ENCODE measurements around the gene HOTAIR. TPM values are rescaled to one million over a fixed set of nuclear protein-coding genes. Genes with fewer than 3 reads are reported as not detected.

HOTAIR gene
- total RNA-seq, 1 donor from 2014 or later, result 12.5 TPM

DNA sequence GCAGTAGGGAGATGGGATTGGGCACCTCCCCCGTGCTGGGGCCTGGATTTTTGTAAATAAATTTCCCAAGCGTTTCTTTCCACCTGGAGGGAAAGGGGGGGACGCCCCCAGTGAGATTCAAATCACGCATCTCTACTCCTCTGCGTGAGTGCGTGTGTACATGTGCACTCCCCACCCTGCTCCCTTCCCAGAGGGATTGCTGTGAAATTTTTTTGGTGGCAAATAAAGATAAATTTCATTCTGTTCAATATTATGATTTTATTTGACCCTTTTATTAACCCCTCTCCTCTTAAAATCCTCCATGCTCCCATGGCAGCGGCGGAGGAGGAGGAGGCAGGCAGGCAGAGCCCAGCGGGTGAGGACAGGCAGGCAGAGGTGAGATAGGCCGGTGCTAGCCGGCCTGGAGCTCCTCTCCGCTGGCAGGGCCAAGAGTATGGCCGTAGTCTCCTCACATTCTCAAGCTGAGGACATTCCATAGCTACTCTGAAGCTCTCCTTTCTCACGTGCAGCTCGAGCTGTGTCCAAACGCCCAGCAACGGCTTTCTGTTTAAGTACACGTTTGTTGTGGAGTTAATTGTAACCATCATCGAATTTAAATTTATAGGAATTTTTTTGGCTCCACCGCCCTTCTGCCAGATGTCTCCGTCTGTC, 1.5 kb upstream of the HOTAIR start:
- DNase-seq (ENCODE audit: low spot score), result no peak

DNA sequence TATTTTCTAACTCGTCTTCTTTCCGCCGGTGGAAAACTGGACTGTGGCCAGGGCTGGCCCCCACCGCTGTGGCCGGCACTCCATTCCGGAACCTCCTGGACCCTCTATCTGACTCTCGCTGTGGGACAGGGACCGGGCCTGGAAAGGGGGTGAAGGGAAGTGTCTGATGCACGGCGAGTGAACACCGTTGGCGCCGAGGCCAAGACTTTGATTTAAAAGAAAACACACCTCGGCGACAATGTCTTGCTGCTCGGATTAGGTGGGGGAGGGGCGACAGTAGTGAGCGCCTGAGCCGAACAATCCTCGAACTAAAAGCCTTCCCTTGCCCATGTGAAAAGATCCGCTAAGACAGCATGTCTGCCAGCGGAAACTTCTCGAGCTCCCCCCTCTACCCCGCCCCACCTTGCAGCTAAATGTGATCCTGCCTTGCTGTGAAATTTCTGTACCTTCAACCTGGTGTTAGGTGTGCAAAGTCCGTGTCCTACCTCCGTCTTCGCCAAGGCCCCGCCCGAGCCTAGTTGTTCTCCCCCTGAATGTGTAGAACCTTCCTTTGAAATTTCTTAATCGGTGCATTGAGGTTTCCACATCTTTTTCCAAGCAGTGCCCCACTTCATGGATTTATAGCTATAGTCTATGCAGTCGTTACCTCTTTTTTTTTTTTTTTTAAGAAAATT, 862 bp upstream of the HOTAIR start:
- DNase-seq (ENCODE audit: low spot score), result no peak

GRCh38 chr12:53975064-53975471, 314 bp upstream of the HOTAIR start:
- peak; percentile 46 for DNase-seq (ENCODE audit: low spot score)

DNA sequence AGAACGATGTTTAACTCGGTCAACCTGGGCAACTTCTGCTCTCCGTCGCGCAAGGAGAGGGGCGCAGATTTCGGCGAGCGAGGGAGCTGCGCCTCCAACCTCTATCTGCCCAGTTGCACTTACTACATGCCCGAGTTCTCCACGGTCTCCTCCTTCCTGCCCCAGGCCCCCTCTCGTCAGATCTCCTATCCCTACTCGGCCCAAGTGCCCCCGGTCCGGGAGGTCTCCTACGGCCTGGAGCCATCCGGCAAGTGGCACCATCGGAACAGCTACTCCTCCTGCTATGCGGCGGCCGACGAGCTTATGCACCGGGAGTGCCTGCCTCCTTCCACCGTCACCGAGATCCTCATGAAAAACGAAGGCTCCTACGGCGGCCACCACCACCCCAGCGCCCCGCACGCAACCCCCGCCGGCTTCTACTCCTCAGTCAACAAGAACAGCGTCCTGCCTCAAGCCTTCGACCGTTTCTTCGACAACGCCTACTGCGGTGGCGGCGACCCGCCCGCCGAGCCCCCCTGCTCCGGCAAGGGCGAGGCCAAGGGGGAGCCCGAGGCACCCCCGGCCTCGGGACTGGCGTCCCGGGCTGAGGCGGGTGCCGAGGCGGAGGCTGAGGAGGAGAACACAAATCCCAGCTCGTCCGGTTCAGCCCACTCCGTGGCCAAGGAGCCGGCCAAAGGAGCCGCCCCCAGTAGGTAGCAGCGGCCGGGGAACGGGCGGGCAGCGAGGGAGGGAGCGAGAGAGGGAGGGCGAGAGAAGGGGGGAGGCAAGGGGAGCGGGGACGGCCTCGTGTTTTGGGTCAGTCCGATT, 1.3 kb downstream of the HOTAIR start:
- DNase-seq (ENCODE audit: low spot score), result peak; percentile 77

DNA sequence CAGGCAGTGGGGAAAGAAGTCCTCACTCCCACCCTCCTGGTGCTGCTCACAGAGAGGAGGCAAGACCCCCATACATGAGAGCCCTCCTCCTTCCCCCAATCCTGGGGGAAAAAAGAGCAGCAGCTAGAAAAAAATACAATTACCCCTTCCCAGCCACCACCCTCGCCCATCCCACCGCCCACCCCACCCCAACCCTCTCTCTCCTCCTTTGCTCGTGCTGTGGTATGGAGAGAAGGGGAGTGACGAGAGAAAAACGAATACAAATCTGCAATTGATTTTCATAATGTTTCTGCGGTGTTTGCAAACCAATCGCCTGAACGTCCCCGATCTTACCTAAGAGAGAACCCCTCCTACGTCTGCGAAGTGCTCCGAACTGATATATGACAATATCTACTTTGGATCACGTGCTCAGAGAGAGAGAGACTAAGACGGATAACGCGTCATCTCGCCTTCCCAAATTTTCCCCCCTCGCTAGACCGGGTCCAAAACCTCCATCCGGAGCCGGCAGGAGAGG, 2.0 kb downstream of the HOTAIR start, which contains the start of gene HOXC11:
TSS of gene HOXC11 (plus strand) at position 405 of the 514 bp plus-strand sequence. CDS start 116 bp downstream, outside the sequence.
- peak; percentile 37 for DNase-seq (ENCODE audit: low spot score)

GRCh38 chr12:53972152-53972702, 2.5 kb downstream of the HOTAIR start:
- DNase-seq (ENCODE audit: low spot score), result no peak

DNA sequence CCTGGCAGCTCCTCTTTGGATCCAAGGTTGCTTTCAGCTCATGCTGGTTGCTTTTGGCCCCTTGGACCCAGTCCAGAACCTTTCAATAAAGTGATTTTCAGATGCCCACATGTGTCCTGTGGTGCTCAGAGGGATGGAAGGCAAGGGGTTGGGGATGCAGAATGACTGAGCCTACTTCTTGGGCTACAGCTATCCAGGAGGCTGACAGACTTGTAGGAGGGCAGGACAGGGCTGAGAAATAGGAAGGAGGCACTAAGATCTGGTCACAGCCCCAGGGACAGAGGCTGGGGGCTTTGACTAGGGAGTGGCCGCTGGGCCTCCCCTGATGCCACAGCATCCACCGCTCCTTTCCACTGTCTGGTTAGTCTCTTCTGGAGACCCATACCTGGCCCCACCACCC, 3.1 kb downstream of the HOTAIR start:
- no peak for DNase-seq (ENCODE audit: low spot score)

- DNase-seq (ENCODE audit: low spot score), result no peak
Observed at GRCh38 chr12:53971129-53971528, 3.6 kb downstream of the HOTAIR start.

GRCh38 chr12:53970451-53970850, 4.3 kb downstream of the HOTAIR start:
- DNase-seq (ENCODE audit: low spot score), result no peak

GRCh38 chr12:53969588-53970259, 5.0 kb downstream of the HOTAIR start:
- DNase-seq (ENCODE audit: low spot score), result no peak

GRCh38 chr12:53968214-53969127, 6.3 kb downstream of the HOTAIR start:
- DNase-seq (ENCODE audit: low spot score), result peak; percentile 54

- DNase-seq (ENCODE audit: low spot score), result peak; percentile 76
Observed at GRCh38 chr12:53967421-53967925, 7.3 kb downstream of the HOTAIR start.

DNA sequence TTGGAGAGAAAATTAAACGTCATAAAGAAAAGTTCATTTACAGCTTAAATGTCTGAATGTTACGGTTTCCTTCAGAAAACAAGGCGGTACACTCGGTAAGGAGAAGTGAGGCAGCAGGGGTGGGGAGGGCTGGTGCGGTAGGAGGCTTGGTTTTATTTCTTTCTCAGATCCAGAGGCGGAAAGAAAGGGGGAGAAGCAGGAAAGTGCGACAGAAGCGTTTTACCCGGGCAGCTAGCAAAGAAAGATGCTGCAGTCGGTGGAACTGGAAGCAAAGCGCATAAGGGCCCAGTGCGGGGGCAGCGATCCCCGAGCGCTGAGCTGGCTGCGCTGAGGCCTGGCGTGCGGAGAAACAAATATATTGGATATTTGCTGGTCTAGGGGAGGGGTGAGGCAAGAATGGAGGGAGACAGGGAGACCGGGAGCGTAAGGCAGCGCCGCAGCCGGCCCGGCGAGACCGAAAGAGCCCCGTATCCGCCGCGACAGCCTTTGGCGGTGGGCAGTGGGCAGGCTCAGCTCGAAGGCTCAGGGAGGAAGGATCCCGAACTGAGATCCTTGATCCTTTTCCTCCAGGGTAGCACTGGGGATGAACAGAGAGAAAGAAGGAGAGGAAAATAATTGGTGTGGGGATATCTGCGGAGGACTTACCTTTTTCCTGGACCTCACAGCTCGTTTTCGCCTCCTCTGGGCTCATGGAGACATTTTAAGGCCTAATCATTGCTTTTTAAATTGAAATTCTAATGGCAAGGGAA, 8.2 kb downstream of the HOTAIR start:
- no peak for DNase-seq (ENCODE audit: low spot score)

DNA sequence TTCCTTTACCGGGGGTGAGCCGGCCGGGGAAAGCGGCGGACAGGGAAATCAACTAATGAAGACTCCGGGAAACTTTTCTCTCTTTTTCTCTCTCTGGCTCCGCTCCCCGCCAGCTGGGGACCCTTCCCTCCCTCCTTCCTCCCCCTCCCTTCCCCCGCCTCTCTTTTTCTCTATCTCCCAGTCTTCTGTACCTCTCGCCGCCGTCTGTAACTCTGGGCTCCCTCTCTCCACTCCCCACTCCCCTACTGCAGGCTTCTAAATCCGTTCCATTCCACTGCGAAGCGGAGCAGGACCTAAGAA, 8.7 kb downstream of the HOTAIR start:
- no peak for DNase-seq (ENCODE audit: low spot score)

DNA sequence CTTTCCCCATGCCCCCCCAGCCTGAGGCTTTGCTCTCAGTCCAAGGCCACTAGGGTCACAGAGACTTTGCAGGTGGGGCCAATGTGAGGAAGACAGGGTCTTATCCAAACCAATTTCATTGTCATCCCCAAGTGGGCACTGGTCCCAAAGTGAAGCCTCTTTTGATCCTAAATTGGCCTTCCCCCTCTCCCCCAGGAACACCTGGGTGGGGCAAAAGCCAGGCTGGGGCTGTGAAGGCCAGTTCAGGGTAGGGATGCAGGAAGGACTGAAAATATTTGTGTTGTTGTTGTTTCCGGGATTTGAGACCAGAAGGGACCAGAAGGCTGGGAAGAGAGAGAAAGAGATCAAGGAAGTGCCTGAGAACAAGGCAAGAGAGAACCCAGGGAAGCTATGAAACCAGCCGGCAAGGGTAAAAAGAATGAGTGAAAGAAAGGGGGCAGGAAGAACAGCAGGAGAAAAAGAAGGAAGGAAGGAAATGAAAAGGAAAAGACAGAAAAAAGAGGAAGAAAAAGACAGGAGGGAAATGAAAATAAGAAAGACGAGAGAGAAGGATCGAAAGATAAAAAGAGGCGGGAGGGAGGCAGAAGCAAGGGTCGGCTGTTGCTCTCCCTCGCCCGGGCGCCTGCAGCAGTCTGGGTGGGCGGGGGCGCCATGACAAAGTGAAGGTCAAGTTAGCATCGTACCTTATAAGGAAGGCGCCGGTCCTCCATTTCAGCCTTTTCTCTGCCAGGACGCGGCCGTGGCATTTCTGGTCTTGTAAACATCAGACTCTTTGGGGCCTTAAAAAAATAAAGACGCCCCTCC, 9.3 kb downstream of the HOTAIR start:
- peak; percentile 90 for DNase-seq (ENCODE audit: low spot score)

GRCh38 chr12:53964315-53964713, 10.4 kb downstream of the HOTAIR start:
- DNase-seq (ENCODE audit: low spot score), result peak; percentile 47

- no peak for DNase-seq (ENCODE audit: low spot score)
Observed at GRCh38 chr12:53963434-53964314, 11.1 kb downstream of the HOTAIR start.

DNA sequence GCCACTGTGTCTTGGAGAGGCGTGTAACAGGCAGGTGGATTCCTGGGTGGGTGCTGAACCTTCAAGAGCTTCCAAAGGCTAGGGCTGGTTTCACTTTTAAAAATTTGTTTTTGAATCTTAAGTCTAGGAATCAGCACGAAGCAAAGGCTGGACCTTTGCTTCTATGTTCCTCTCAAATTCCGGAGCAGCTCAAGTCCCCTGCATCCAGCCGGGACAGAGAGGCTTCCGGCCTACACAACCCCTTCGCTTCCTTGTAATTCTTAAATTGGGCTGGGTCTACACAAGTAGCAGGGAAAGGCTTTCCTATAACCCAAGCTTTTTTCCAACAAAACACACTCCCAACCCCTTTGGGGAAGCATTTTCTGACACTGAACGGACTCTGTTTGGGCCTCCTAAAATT, 11.7 kb downstream of the HOTAIR start:
- DNase-seq (ENCODE audit: low spot score), result no peak

Measured in umbilical cord (tissue), 2 donors.